Neural crest cell (in vitro differentiated cells): ENCODE measurements around the gene PTGDR2. TPM values are rescaled to one million over a fixed set of nuclear protein-coding genes. Genes with fewer than 3 reads are reported as not detected.

ENCODE experiments used
- DNase-seq: peaks from one replicate; pipeline ENCODE4 v3.0.0; 2021; ENCODE audit warnings: low read depth, mixed read lengths, low spot score
- H3K27ac Mint-ChIP-seq: one replicate; pipeline ENCODE4 v1.8.0; 2021; ENCODE audit warnings: mild to moderate bottlenecking, mixed read lengths; ENCODE audit not compliant: unreplicated experiment
- H3K27me3 Mint-ChIP-seq: 2 replicates; pipeline ENCODE4 v1.8.0; 2021; ENCODE audit warnings: low read depth, mild to moderate bottlenecking, mixed read lengths
- H3K36me3 Mint-ChIP-seq: 2 replicates; pipeline ENCODE4 v1.8.0; 2021; ENCODE audit warnings: low read depth, mild to moderate bottlenecking, mixed read lengths
- H3K4me1 Mint-ChIP-seq: 2 replicates; pipeline ENCODE4 v1.8.0; 2021; ENCODE audit warnings: mixed read lengths
- H3K4me3 Mint-ChIP-seq: one replicate; pipeline ENCODE4 v1.8.0; 2021; ENCODE audit warnings: mild to moderate bottlenecking, mixed read lengths
- H3K9me3 Mint-ChIP-seq: 2 replicates; pipeline ENCODE4 v1.8.0; 2021; ENCODE audit warnings: mixed read lengths
- total RNA-seq: library from RNA; stranded (reverse); gene quantifications from 2 replicates; pipeline ENCODE4 v1.2.1, GENCODE V29; 2021
- TF ChIP-seq, protein P1 (sequence below): fragments of 200-600 bp; sonication (generic); conservative IDR thresholded peaks from 2 replicates; pipeline ENCODE4 v1.5.0; 2021; ENCODE audit warnings: antibody characterized with exemption, mild to moderate bottlenecking

The PTGDR2 gene
- total RNA-seq, 1 donor from 2014 or later = 0.16 TPM

GRCh38 chr11:60810151-60810550, 45.6 kb downstream of the PTGDR2 start:
- TF ChIP-seq, protein P1, sequence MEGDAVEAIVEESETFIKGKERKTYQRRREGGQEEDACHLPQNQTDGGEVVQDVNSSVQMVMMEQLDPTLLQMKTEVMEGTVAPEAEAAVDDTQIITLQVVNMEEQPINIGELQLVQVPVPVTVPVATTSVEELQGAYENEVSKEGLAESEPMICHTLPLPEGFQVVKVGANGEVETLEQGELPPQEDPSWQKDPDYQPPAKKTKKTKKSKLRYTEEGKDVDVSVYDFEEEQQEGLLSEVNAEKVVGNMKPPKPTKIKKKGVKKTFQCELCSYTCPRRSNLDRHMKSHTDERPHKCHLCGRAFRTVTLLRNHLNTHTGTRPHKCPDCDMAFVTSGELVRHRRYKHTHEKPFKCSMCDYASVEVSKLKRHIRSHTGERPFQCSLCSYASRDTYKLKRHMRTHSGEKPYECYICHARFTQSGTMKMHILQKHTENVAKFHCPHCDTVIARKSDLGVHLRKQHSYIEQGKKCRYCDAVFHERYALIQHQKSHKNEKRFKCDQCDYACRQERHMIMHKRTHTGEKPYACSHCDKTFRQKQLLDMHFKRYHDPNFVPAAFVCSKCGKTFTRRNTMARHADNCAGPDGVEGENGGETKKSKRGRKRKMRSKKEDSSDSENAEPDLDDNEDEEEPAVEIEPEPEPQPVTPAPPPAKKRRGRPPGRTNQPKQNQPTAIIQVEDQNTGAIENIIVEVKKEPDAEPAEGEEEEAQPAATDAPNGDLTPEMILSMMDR = no peak
- Mint-ChIP-seq H3K4me3 (no peak overlapping the region), H3K36me3 (no peaks in the 10 kb centered on the region), H3K27ac (no peak overlapping the region), H3K27me3 (no peaks in the 10 kb centered on the region), H3K4me1 (no peaks in the 10 kb centered on the region), H3K9me3 (peaks cover 4% of the 10 kb centered on the region)
- no peak for DNase-seq

- H3K9me3 Mint-ChIP-seq = peaks cover 4% of the 10 kb centered on the region
Observed at GRCh38 chr11:60809691-60810090, 46.1 kb downstream of the PTGDR2 start.

DNA sequence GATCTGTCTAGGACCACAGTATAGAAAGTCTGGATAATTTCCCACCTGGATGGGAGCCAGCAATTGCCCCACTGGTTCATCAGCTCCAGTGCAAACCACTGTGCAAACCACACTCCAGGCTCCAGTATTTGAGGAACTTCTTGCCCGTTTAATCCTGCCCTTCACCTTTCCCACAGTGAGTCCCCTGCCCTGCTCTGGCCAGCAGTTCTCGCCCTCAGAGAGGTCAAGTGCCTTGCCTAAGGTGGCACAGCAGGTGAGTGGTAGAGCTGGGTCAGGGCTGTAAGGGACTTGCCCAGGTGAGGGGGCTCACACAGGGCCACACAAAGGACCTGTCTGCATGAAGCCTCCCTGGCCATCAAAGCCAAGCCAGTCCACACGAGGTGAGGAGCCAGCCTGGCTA, 46.5 kb downstream of the PTGDR2 start:
- TF ChIP-seq, protein P1 = no peak
- no peak for DNase-seq
- H3K27ac Mint-ChIP-seq = no peak overlapping the region

More at GRCh38 chr11:60809691-60810090, 46.1 kb downstream of the PTGDR2 start:
- Mint-ChIP-seq H3K27ac (no peak overlapping the region), H3K4me3 (no peak overlapping the region), H3K36me3 (no peaks in the 10 kb centered on the region), H3K4me1 (no peaks in the 10 kb centered on the region), H3K27me3 (no peaks in the 10 kb centered on the region)
- TF ChIP-seq, protein P1 = no peak
- DNase-seq = no peak

DNA sequence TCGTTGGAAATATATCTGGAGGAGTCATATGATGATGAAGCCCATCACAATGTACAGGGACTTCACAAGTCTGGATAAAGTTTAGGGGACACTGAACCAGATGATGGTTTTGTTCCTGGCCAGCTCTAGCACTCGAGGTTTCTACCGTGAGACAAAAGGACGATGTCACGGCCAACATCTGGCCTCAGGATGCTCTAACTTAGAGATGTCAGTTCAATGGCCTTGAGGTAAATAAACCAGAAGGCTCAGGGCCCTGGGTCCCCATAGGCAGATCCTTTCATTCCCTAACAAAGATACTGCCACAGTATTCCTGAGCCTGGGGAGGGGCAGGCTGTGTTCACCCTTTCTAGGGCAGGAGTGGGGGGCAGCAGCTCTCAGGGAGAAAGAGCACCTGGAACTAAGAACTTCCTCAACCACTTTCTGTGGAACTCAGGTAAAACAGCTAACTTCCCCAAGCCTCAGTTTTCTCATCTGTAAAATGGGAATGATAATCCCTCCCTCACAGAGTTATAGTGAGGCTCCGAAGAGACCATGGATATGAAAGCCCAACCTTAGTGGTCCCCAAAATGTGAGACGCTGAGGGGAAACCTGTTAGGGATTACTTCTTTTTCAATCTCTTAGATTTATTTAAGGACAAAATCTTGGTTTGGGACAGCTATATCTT, 52.3 kb downstream of the PTGDR2 start:
- H3K4me1 Mint-ChIP-seq = no peaks in the 10 kb centered on the region
- H3K27me3 Mint-ChIP-seq = peaks cover 34% of the 10 kb centered on the region
- no peak overlapping the region for H3K27ac Mint-ChIP-seq
- H3K36me3 Mint-ChIP-seq = no peaks in the 10 kb centered on the region
- no peak overlapping the region for H3K4me3 Mint-ChIP-seq
- H3K9me3 Mint-ChIP-seq = no peaks in the 10 kb centered on the region
- TF ChIP-seq, protein P1 = no peak
- DNase-seq = no peak

More for the DNA sequence above, 46.5 kb downstream of the PTGDR2 start:
- Mint-ChIP-seq H3K4me3 (no peak overlapping the region), H3K27me3 (no peaks in the 10 kb centered on the region), H3K36me3 (no peaks in the 10 kb centered on the region), H3K9me3 (peaks cover 4% of the 10 kb centered on the region), H3K4me1 (no peaks in the 10 kb centered on the region)

- no peaks in the 10 kb centered on the region for H3K4me1 Mint-ChIP-seq
- no peak overlapping the region for H3K4me3 Mint-ChIP-seq
- TF ChIP-seq, protein P1 = no peak
- H3K27ac Mint-ChIP-seq = no peak overlapping the region
- H3K27me3 Mint-ChIP-seq = peaks cover 34% of the 10 kb centered on the region
- DNase-seq = no peak
- H3K9me3 Mint-ChIP-seq = no peaks in the 10 kb centered on the region
- H3K36me3 Mint-ChIP-seq = no peaks in the 10 kb centered on the region
Observed at GRCh38 chr11:60801194-60801593, 54.6 kb downstream of the PTGDR2 start.

Other genes starting within 250 kb of the PTGDR2 start
- not detected in 2 replicates for gene MS4A8, start 156.3 kb downstream of the PTGDR2 start, total RNA-seq
- gene MS4A18, start 131.2 kb downstream of the PTGDR2 start, total RNA-seq = not detected in 2 replicates
- not detected in 2 replicates for gene MS4A15, start 99.1 kb downstream of the PTGDR2 start, total RNA-seq
- not detected in 2 replicates for gene MS4A10, start 70.6 kb downstream of the PTGDR2 start, total RNA-seq
- gene CCDC86, start 13.8 kb downstream of the PTGDR2 start, total RNA-seq = 41.6 and 44.3 TPM in 2 replicates
- gene ZP1, start 11.6 kb upstream of the PTGDR2 start, total RNA-seq = not detected in 2 replicates
- 183 and 189 TPM in 2 replicates for gene PRPF19, start 50.6 kb upstream of the PTGDR2 start, total RNA-seq
- gene TMEM109, start 58.2 kb upstream of the PTGDR2 start, total RNA-seq = 64.4 and 65.6 TPM in 2 replicates
- 195 and 216 TPM in 2 replicates for gene TMEM132A, start 68.5 kb upstream of the PTGDR2 start, total RNA-seq
- 7.4 and 10.4 TPM in 2 replicates for gene SLC15A3, start 96.2 kb upstream of the PTGDR2 start, total RNA-seq
- 0.30 and 0.39 TPM in 2 replicates for gene CD6, start 115.7 kb upstream of the PTGDR2 start, total RNA-seq
- gene CD5, start 246.5 kb upstream of the PTGDR2 start, total RNA-seq = not detected in 2 replicates